Colonic mucosa (tissue), 4 donors: ENCODE data around the gene PARK7. TPM values are rescaled to one million over a fixed set of nuclear protein-coding genes. Genes with fewer than 3 reads are reported as not detected.

Experiments
- DNase-seq: peaks from one replicate; pipeline ENCODE4 v3.0.0-alpha.2; 2020
- H3K27ac ChIP-seq: fragments of 200-600 bp; one replicate; pipeline ENCODE4 v1.8.0; 2021
- H3K27me3 ChIP-seq: fragments of 200-600 bp; one replicate; pipeline ENCODE4 v1.8.0; 2021
- H3K36me3 ChIP-seq: fragments of 200-600 bp; one replicate; pipeline ENCODE4 v1.8.0; 2021
- H3K4me1 ChIP-seq: fragments of 200-600 bp; one replicate; pipeline ENCODE4 v1.8.0; 2021; ENCODE audit warnings: mild to moderate bottlenecking
- H3K4me3 ChIP-seq: fragments of 200-600 bp; one replicate; pipeline ENCODE4 v1.8.0; 2021
- H3K9ac ChIP-seq, 2 donors: one replicate each; pipeline ENCODE4 v1.7.0; 2013; ENCODE audit warnings: control low read depth in 2 of 2, low read depth in 2 of 2, low read length in 2 of 2
- H3K9me3 ChIP-seq: fragments of 200-600 bp; one replicate; pipeline ENCODE4 v1.8.0; 2021
- intact Hi-C: fragments of 100-400 bp; cut with DNase I; formaldehyde crosslinking; loops from one replicate; pipeline ENCODE4 v1.14.1; 2022
- total RNA-seq, 2 donors: library from RNA; stranded (reverse); fragmentation: NEBNext Ultra II Directional in 1 of 2; extraction: Animal tissue kit (Norgen Biotek cat#: 25700) in 1 of 2; gene quantifications; one replicate each; pipeline ENCODE4 v1.2.1, GENCODE V29; 2021
- TF ChIP-seq, protein P1 (sequence below): fragments of 200-600 bp; IDR thresholded peaks from one replicate; pipeline ENCODE4 v1.8.0; 2022; ENCODE audit warnings: antibody characterized with exemption, mild to moderate bottlenecking
- donor health status: healthy.
- donor health status: DM: no; HTN: no; CAD: no.
- donor health status: DM: no; HTN: no; CAD: no.

The PARK7 gene
- total RNA-seq, 2 donors from 2014 or later: 184 to 330 TPM

DNA sequence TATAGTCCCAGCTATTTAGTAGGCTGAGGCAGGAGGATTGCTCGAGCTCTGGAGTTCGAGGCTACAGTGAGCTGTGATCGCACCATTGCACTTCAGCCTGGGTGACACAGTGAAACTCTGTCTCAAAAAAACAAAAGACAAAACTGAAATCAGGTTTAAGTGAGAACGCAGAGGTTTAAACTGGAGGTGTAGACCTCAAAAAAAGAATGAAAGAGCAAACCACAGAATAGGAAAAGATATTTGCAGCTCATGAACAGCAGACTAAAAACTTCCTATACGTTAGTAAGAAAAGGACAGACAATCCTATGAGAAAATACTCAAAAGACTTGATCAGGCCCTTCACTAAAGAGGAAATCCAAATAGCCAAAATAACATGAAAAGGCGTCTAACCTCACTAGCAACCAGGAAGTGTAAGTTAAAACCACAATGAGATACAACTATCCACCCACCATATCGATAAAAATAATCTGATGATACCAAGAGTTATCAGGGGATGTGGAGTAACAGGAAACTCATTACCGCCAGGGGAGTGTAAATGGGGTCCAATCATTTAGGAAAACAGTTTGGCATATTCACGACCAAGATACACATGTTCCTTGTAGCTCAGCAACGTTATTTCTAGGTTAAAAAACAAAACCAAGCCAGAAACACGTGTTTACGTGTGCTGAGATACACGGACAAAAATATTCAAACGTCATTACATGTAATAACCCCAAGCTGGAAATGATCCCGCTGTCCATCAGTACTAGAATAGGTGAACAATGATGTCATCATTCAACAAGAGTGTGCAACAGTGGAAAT, 30.7 kb upstream of the PARK7 start:
- TF ChIP-seq, protein P1, sequence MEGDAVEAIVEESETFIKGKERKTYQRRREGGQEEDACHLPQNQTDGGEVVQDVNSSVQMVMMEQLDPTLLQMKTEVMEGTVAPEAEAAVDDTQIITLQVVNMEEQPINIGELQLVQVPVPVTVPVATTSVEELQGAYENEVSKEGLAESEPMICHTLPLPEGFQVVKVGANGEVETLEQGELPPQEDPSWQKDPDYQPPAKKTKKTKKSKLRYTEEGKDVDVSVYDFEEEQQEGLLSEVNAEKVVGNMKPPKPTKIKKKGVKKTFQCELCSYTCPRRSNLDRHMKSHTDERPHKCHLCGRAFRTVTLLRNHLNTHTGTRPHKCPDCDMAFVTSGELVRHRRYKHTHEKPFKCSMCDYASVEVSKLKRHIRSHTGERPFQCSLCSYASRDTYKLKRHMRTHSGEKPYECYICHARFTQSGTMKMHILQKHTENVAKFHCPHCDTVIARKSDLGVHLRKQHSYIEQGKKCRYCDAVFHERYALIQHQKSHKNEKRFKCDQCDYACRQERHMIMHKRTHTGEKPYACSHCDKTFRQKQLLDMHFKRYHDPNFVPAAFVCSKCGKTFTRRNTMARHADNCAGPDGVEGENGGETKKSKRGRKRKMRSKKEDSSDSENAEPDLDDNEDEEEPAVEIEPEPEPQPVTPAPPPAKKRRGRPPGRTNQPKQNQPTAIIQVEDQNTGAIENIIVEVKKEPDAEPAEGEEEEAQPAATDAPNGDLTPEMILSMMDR: no peak
- no peaks in the 10 kb centered on the region for H3K27me3 ChIP-seq
- H3K4me1 ChIP-seq: no peaks in the 10 kb centered on the region
- no peak overlapping the region for H3K27ac ChIP-seq
- H3K4me3 ChIP-seq: no peak overlapping the region
- H3K9me3 ChIP-seq: no peaks in the 10 kb centered on the region
- no peaks in the 10 kb centered on the region for H3K36me3 ChIP-seq
- intact Hi-C loops: no loop called here
- H3K9ac ChIP-seq: no peak overlapping the region
- no peak for DNase-seq

DNA sequence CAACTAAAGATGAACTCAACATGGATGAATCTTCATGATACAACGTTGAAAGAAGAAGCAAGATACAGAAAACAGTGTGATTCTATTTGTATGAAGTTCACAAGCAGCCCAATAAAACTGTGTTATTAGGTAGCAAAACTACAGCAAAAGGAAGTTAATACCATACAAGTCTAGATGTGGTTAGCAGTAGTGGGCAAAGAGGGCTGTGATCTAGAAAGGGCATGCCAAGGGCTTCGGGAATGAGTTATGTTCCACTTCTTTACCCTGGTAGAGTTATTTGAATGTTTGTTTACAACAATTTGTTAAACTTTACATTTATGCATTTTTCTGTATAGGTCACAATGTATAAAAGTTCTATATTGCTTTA, 30.1 kb upstream of the PARK7 start:
- Histone ChIP-seq H3K27me3 (no peaks in the 10 kb centered on the region), H3K27ac (no peak overlapping the region), H3K9ac (no peak overlapping the region), H3K4me1 (no peaks in the 10 kb centered on the region), H3K36me3 (no peaks in the 10 kb centered on the region), H3K9me3 (no peaks in the 10 kb centered on the region), H3K4me3 (no peak overlapping the region)
- intact Hi-C loops: no loop called here
- TF ChIP-seq, protein P1: no peak
- DNase-seq: no peak

DNA sequence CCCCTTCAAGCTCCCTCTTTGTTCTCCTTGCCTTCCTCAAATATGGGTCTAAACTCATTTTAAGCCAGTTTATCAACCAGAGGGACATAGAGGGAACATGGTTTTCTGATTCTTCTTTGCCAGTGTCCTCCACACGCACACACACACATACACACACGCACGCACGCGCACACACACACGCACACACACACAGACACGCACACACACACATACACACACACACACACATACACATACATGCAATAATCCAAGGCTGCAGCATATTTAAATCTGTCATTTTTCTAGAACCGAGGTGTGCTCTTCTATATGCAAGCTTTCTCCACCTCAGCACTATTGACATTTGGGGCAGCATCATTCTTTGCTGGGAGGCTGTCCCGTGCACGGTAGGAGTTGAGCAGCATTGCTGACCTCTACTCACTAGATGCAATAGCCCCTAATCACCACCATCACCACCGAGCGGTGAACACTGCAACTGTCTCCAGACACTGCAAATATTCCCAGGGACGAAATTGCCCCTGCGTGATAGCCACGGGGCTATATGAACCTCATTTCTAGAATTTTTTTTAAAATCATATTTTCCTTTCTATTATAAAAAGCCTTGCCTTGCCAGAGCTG, 28.9 kb upstream of the PARK7 start:
- TF ChIP-seq, protein P1: no peak
- Histone ChIP-seq H3K4me1 (no peaks in the 10 kb centered on the region), H3K9me3 (no peaks in the 10 kb centered on the region), H3K27me3 (no peaks in the 10 kb centered on the region), H3K36me3 (no peaks in the 10 kb centered on the region), H3K27ac (no peak overlapping the region), H3K9ac (no peak overlapping the region), H3K4me3 (no peak overlapping the region)
- intact Hi-C loops: no loop called here
- no peak for DNase-seq

DNA sequence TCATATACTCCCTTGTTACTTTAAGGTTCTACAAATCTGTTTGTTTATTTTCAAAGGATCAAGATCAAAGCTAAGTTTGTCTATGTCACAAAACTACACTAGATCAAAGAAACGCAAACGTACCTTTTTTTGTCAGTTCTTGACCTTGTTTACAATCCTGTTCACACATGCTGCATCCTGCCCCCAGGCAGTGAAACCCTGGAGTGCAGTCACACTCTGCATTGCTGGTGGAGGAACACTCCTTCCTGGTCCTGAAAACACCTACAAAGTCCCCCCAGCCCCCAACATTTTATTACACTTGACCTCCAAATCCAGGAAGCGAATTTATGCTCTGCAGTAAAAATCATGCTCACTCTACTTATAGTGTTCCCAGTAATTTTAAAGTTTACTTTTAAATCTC, 23.4 kb upstream of the PARK7 start:
- no peaks in the 10 kb centered on the region for H3K4me1 ChIP-seq
- no peaks in the 10 kb centered on the region for H3K36me3 ChIP-seq
- no peak overlapping the region for H3K4me3 ChIP-seq
- no peaks in the 10 kb centered on the region for H3K27me3 ChIP-seq
- H3K27ac ChIP-seq: no peak overlapping the region
- intact Hi-C loops: no loop called here
- TF ChIP-seq, protein P1: no peak
- DNase-seq: no peak
- H3K9ac ChIP-seq: no peak overlapping the region
- no peaks in the 10 kb centered on the region for H3K9me3 ChIP-seq

DNA sequence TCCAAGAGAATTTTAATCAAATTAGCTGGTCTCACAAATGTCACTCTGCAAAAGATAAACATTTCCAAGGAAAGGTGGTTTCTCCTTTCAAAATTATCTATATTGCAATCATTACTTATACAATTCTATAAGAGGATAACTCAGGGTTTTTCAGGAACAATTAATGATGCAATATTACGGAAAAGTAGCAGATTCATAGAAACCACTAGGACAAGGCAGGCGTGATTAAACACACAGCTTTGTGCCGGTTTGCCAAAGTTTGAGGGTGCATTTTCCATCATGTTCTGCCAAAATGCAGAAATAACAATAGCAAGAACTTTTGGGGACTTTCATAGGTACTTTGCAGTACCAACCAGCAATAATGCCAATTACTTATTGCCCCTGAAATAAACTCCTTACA, 21.5 kb upstream of the PARK7 start:
- no peaks in the 10 kb centered on the region for H3K4me1 ChIP-seq
- no peak overlapping the region for H3K9ac ChIP-seq
- H3K27me3 ChIP-seq: no peaks in the 10 kb centered on the region
- H3K27ac ChIP-seq: no peak overlapping the region
- no peak overlapping the region for H3K4me3 ChIP-seq
- intact Hi-C loops: no loop called here
- TF ChIP-seq, protein P1: no peak
- DNase-seq: no peak
- no peaks in the 10 kb centered on the region for H3K36me3 ChIP-seq
- no peaks in the 10 kb centered on the region for H3K9me3 ChIP-seq
